Large intestine (tissue), 3 donors: ENCODE data around the gene CNEP1R1. TPM values are rescaled to one million over a fixed set of nuclear protein-coding genes. Genes with fewer than 3 reads are reported as not detected.

ENCODE experiments used
- DNase-seq, 2 donors: peaks; one replicate each; pipeline versions ENCODE4 v3.0.0 to v3.0.0-alpha.2; 2013
- H3K27ac ChIP-seq: one replicate; pipeline ENCODE4 v1.5.1; 2013; ENCODE audit warnings: low read length
- H3K27me3 ChIP-seq: 2 replicates; pipeline ENCODE4 v1.6.1; 2013; ENCODE audit warnings: low read length; ENCODE audit not compliant: control insufficient read depth, insufficient read depth
- H3K36me3 ChIP-seq: 2 replicates; pipeline ENCODE4 v1.6.1; 2013; ENCODE audit warnings: low read length; ENCODE audit not compliant: control insufficient read depth, insufficient read depth
- H3K4me1 ChIP-seq: one replicate; pipeline ENCODE4 v1.6.1; 2013; ENCODE audit warnings: low read length; ENCODE audit not compliant: control insufficient read depth, insufficient read depth
- H3K4me3 ChIP-seq: one replicate; pipeline ENCODE4 v1.5.1; 2013; ENCODE audit warnings: low read length
- H3K9me3 ChIP-seq: one replicate; pipeline ENCODE4 v1.6.1; 2013; ENCODE audit warnings: mild to moderate bottlenecking, low read depth, low read length, moderate library complexity; ENCODE audit not compliant: control insufficient read depth
- WGBS: methylation state at CpG from one replicate; pipeline ENCODE4 v1.1.5; 2013; ENCODE audit warnings: low lambda C conversion rate; ENCODE audit not compliant: insufficient coverage; 5-methylcytosine and 5-hydroxymethylcytosine counted together
- polyA plus RNA-seq: library from polyadenylated mRNA; unstranded; fragments of 120-200 nt; gene quantifications from one replicate; pipeline ENCODE4 v1.2.1, GENCODE V29; 2013

The CNEP1R1 gene
- polyA plus RNA-seq, 1 donor: 25.3 TPM

GRCh38 chr16:50058091-50058771 is 33.2 kb downstream of the CNEP1R1 start:
- no CpG with 5 or more reads among the region's 28 CpGs for WGBS
- Histone ChIP-seq H3K4me1 (no peaks in the 10 kb centered on the region), H3K27me3 (no peaks in the 10 kb centered on the region), H3K36me3 (no peaks in the 10 kb centered on the region), H3K27ac (no peak overlapping the region), H3K4me3 (no peak overlapping the region), H3K9me3 (no peaks in the 10 kb centered on the region)
- DNase-seq: no peak

GRCh38 chr16:50059111-50059510 is 34.1 kb downstream of the CNEP1R1 start:
- DNase-seq: no peak
- H3K36me3 ChIP-seq: no peaks in the 10 kb centered on the region
- no peaks in the 10 kb centered on the region for H3K27me3 ChIP-seq
- H3K4me1 ChIP-seq: no peaks in the 10 kb centered on the region
- WGBS: no CpG with 5 or more reads among the region's 10 CpGs
- H3K9me3 ChIP-seq: no peaks in the 10 kb centered on the region
- no peak overlapping the region for H3K27ac ChIP-seq
- no peak overlapping the region for H3K4me3 ChIP-seq

- Histone ChIP-seq H3K4me1 (no peaks in the 10 kb centered on the region), H3K36me3 (no peaks in the 10 kb centered on the region), H3K9me3 (no peaks in the 10 kb centered on the region), H3K4me3 (no peak overlapping the region), H3K27me3 (no peaks in the 10 kb centered on the region), H3K27ac (no peak overlapping the region)
- DNase-seq: no peak
- WGBS: no CpG with 5 or more reads among the region's 3 CpGs
Measured at GRCh38 chr16:50059669-50060068, 34.6 kb downstream of the CNEP1R1 start.

- Histone ChIP-seq H3K9me3 (no peaks in the 10 kb centered on the region), H3K4me1 (no peaks in the 10 kb centered on the region), H3K4me3 (no peak overlapping the region), H3K36me3 (no peaks in the 10 kb centered on the region), H3K27me3 (no peaks in the 10 kb centered on the region), H3K27ac (no peak overlapping the region)
- WGBS: no CpG with 5 or more reads among the region's 1 CpG
- DNase-seq: no peak
Measured at GRCh38 chr16:50061326-50061725, 36.3 kb downstream of the CNEP1R1 start.

DNA sequence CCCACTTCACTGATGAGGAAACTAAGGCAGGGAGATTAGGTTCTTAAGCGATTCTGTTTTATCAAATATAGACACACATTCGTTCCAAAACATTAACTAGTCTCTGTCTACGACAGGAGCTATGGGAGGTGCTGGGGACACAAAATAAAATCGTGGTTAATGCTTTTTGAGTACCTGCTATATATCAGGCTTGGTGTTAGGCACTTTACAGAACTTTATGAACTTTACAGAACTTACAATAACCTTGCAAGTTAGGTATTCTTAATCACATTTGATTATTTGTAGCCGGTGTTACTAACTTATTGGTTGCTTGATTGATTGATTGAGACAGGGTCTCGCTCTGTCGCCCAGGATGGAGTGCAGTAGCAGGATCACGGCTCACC is 40.2 kb downstream of the CNEP1R1 start:
- no peak overlapping the region for H3K27ac ChIP-seq
- H3K4me3 ChIP-seq: peak overlapping the region; percentile 13
- no peaks in the 10 kb centered on the region for H3K9me3 ChIP-seq
- H3K36me3 ChIP-seq: peaks cover 4% of the 10 kb centered on the region
- H3K27me3 ChIP-seq: no peaks in the 10 kb centered on the region
- 60% methylated on average over 1 of the region's 8 CpGs for WGBS
- peaks cover 4% of the 10 kb centered on the region for H3K4me1 ChIP-seq
- no peak for DNase-seq

DNA sequence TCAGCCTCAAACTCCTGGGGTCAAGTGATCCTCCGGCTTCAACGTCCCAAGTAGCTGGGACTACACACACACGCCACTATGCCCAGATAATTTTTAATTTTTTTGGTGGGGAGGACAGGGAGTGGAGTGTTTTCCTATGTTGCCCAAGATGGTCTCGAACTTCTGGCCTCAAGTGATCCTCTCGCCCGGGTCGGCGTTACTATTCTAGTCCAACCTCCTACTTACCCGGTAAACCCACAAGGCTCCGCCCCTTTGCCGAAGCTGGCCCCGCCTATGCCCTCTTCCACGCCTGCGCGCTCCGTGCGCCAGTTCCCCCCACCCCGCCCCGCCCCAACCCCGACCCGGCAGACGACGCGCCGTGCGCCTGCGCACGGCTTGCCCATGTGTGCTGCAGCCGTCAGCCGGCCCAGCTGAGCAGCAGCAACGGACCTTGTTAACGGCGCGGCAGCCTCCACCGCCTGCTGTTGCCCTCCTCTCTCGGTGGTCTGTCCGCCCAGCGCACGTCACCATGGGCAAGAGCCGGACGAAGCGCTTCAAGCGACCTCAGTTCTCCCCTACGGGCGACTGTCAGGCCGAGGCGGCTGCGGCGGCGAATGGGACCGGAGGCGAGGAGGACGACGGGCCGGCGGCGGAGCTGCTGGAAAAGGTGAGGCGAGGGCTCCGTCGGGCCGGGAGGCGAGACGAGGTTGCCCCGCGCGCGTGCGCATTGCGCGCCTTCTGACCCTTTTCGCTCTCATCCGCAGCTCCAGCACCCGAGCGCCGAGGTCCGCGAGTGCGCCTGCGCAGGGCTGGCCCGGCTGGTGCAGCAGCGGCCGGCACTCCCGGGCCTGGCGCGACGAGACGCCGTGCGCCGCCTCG is 40.8 kb downstream of the CNEP1R1 start, which contains the start of gene HEATR3:
TSS of gene HEATR3 (plus strand) at position 347 of the 858 bp plus-strand sequence. CDS start at position 509, 162 bp downstream.
- WGBS: no CpG with 5 or more reads among the region's 91 CpGs
- DNase-seq: peak; percentile 88 to 93
- Histone ChIP-seq H3K36me3 (peaks cover 4% of the 10 kb centered on the region), H3K27ac (peak within 1 kb of the TSS; percentile 74), H3K27me3 (no peaks in the 10 kb centered on the region), H3K4me3 (peak within 1 kb of the TSS; percentile 61), H3K4me1 (peaks cover 4% of the 10 kb centered on the region), H3K9me3 (no peaks in the 10 kb centered on the region)

- H3K36me3 ChIP-seq: peaks cover 4% of the 10 kb centered on the region
- no peak overlapping the region for H3K27ac ChIP-seq
- no peaks in the 10 kb centered on the region for H3K9me3 ChIP-seq
- no CpG with 5 or more reads among the region's 34 CpGs for WGBS
- no peaks in the 10 kb centered on the region for H3K27me3 ChIP-seq
- H3K4me1 ChIP-seq: peaks cover 4% of the 10 kb centered on the region
- DNase-seq: no peak
- peak overlapping the region; percentile 48 for H3K4me3 ChIP-seq
Measured at GRCh38 chr16:50066482-50067289, 41.7 kb downstream of the CNEP1R1 start.

DNA sequence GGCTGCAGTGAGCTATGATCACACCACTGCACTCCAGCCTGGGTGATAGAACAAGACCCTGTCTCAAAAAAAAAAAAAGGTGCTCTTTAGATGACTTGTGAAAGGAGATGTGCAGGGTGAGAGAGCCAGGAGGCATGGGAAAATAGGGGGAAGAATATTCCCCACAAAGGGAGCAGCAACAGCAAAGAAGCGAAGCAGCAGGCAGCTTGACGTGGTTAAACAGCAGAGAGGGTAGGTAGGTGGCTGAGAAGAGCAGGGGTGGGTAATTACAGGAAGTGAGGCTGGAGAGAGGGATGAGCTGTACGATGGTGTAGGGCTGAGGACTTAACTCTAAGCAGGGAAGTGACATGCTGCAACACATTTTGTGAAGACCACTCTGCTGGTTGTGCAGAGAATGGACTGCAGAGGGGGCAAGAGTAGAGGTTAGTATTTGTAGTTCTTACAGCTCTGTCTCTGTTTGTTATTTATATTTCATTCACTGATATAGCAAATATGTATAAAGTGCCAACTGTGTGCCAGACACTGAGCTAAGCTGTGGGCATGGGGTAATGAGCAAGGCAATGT is 42.3 kb downstream of the CNEP1R1 start:
- Histone ChIP-seq H3K27ac (no peak overlapping the region), H3K4me3 (no peak overlapping the region), H3K27me3 (no peaks in the 10 kb centered on the region), H3K4me1 (peaks cover 4% of the 10 kb centered on the region), H3K36me3 (peaks cover 4% of the 10 kb centered on the region), H3K9me3 (no peaks in the 10 kb centered on the region)
- 56% methylated on average over 3 of the region's 3 CpGs for WGBS
- peak in 1 of 2 donors; percentile 21 for DNase-seq

DNA sequence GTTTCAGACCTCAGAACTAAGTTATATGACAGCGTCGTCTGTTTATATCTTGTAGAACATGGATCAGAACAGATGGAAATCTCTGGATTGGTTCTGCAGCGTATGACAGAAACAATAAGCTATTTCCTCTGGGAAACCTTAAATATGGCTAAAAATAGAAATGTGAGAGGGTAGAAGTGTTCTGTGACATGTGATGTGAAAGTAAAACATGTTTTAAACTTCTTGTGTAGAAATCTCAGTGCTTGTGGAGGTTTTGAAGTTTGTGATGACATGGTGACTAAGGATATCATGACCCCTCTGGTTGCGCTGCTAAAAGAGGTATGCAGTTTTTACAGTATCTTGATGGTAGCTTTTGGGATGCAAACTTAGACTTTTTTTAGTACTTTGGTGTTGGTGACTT is 43.5 kb downstream of the CNEP1R1 start:
- peaks cover 4% of the 10 kb centered on the region for H3K4me1 ChIP-seq
- H3K27ac ChIP-seq: no peak overlapping the region
- DNase-seq: no peak
- H3K36me3 ChIP-seq: peaks cover 4% of the 10 kb centered on the region
- H3K9me3 ChIP-seq: no peaks in the 10 kb centered on the region
- no peak overlapping the region for H3K4me3 ChIP-seq
- 95% methylated on average over 4 of the region's 4 CpGs for WGBS
- no peaks in the 10 kb centered on the region for H3K27me3 ChIP-seq

DNA sequence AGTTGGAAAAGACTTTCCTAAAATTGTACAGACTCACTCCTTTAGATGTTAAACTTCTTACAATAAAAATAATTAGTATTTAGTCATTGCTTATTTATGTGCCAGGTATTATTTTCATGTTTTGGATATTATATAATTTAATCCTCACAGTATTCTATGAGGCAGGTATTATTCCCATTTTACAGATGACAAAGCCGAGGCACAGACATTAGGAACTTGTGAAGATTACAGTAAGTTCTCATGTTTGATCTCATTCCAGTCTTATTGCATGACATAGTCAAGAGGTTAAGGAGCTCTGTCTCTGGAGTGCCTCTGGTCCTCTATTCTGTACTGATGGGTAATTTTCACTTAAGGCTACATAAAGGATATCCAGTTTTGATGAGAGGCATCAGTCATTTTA is 44.0 kb downstream of the CNEP1R1 start:
- peaks cover 4% of the 10 kb centered on the region for H3K4me1 ChIP-seq
- no peak for DNase-seq
- no peak overlapping the region for H3K4me3 ChIP-seq
- H3K27ac ChIP-seq: no peak overlapping the region
- H3K27me3 ChIP-seq: no peaks in the 10 kb centered on the region
- peaks cover 4% of the 10 kb centered on the region for H3K36me3 ChIP-seq
- 100% methylated on average over 1 of the region's 1 CpG for WGBS
- no peaks in the 10 kb centered on the region for H3K9me3 ChIP-seq
